GM21528 (cell line): ENCODE data around the gene ANXA4.
"Not testable (repeated sequence)": the region's sequence is repeated elsewhere in the genome, so short reads cannot be mapped to it uniquely, and the experiment has no call there.

Experiments
- ATAC-seq: cut with Tn5 transposase; IDR thresholded peaks from one replicate; pipeline ENCODE4 v1.9.1; 2021; ENCODE audit warnings: mild to moderate bottlenecking, moderate library complexity; ENCODE audit not compliant: unreplicated experiment, low FRiP score

The ANXA4 gene

DNA sequence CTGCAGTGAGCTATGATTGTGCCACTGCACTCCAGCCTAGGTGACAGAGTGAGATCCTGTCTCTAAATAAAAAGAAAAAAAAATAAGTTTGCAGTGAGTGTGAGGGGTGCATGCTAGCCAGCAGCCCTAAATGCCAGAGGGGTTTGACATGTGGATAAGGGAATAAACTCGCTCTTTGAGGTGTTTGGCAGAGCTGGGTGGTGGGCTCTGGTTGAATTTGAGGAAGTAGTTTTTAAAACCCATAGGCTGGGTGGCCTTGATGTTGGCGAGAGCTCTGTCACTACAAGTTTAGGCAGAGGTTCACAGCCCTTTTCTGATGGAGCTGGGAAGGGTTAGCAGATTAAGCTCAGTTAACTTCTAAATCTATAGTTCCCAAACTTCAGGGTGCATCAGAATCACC lies 3.1 kb downstream of the ANXA4 start:
- no peak for ATAC-seq

DNA sequence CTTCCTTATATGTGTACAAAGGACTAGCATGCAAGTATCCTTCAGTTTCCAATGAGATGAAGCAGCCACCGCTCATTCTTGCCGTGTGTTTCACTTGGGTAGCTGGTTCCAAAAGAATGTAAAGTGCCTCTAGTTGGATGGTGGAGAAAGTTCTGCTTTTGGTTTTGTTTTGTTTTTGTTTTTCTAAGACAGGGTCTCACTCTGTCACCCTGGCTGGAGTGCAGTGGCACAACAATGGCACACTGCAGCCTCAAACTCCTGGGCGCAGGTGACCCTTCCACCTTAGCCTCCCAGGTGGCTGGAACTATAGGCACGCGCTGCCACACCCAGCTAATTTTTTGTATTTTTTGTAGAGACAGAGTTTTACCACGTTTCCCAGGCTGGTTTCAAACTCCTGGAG lies 8.3 kb downstream of the ANXA4 start:
- no peak for ATAC-seq

GRCh38 chr2:69753659-69754363 lies 11.9 kb downstream of the ANXA4 start:
- ATAC-seq: no peak

- no peak for ATAC-seq
Observed at GRCh38 chr2:69754633-69755032, 12.7 kb downstream of the ANXA4 start.

DNA sequence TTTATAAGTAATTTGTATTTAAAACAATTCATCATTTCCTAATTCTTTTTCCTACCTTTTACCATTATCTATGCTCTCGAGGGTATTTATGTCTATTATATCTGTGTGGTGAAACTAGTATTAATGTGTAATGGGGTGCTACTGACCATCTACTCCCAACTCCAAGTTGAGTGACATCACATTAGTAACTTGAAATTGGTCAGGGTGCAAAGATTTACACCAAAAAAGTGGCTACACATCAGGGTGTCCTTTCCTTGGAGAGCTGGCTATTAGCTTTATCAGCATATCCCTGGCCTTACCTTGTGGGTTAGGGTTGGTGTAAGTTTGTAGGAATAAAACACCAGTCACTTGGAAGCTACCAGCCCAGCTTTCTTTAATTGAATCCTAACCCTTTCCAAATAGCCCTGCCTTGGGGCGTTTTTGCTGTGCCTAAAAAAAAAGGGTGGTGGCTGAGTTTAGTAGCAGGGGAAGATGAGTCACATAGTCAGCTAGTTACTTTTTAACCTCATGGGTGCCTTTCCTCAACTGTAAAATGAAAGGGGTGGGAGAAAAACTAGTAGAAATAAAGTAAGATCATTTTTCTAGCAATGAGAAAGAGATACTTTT lies 14.0 kb downstream of the ANXA4 start:
- ATAC-seq: no peak

DNA sequence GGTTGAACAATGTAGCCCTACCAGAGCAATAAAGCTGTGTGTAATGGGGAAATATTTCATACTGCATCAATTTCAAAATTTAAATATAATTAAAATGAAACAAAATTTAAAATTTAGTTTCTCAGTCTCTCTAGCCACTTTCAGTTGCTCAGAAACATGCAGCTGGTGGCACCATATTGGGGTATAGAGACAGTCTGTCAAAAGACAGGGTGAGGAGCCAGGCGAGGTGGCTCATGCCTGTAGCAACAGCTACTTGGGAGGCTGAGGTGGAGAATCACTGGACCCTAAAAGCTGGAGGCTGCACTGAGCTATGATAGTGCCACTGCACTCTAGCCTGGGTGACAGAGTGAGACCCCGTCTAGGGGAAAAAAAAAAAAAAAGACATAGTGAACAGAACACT lies 20.1 kb downstream of the ANXA4 start:
- ATAC-seq: no peak

- ATAC-seq: no peak
Observed at GRCh38 chr2:69762513-69763494, 20.9 kb downstream of the ANXA4 start.

DNA sequence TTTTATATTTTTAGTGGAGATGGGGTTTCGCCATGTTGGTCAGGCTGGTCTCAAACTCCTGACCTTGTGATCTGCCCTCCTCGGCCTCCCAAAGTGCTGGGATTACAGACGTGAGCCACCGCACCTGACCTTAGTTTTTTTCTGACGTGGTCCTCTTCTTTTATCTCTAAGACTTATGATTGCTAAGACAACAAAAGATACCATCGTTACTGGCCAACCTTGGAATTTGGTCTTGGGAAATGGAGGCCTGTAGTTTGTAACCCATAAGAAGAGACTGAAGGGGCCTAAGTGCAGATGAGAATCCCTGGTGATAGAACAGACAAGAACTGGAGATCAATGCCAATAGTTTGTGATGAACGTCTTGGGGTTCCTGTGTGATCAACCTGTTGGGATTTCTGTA lies 21.9 kb downstream of the ANXA4 start:
- ATAC-seq: not testable (repeated sequence)

DNA sequence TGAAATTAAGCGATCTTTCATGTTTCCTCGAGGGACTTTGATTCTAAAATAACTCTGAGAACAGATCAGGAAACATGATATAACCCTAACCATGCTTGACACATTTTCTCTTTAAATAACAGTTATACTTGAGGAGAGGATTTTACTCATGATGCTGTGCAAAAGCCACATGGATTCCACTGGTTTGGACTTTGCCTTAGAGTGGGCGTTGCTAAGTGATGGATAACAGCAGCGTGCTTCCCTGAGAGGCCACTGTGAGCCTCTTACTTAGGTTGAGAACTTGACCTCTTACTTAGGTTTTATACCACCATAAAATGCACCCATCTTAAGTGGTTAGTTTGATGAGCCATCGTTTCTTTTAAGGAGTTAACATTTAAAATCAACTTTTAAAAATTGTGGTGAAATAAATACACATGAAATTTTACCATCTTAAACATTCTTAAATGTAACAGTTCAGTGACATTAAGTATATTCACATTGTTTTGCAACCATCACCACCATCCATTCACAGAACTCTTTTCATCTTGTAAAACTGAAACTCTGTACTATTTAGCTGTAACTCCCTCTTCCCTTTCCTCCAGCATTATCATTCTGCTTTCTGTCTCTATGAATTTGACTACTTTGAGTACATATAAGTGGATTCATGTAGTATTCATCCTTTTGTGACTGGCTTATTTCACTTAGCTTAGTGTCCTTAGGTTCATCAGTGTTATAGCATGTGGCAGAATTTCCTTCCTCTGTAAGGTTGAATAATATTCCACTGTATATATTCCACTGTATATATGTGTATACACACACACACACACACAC lies 22.6 kb downstream of the ANXA4 start:
- ATAC-seq: no peak

DNA sequence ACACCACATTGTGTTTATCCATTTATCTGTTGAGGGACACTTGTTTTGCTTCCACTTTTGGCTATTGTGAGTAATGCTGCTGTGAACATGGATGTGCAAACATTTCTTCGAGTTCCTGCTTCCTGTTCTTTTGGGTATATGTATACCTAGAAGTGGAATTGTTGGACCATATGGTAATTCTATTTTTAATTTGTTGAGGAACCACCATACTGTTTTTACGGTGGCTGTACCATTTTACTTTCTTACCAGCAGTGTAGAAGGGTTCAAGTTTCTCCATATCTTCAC lies 23.1 kb downstream of the ANXA4 start:
- ATAC-seq: no peak

GRCh38 chr2:69766014-69766413 lies 24.1 kb downstream of the ANXA4 start:
- ATAC-seq: no peak

- no peak for ATAC-seq
Observed at GRCh38 chr2:69767034-69767433, 25.1 kb downstream of the ANXA4 start.

GRCh38 chr2:69768235-69768634 lies 26.3 kb downstream of the ANXA4 start:
- no peak for ATAC-seq

- ATAC-seq: no peak
Observed at GRCh38 chr2:69768789-69769188, 26.9 kb downstream of the ANXA4 start.

- no peak for ATAC-seq
Observed at GRCh38 chr2:69769272-69769671, 27.3 kb downstream of the ANXA4 start.

GRCh38 chr2:69770193-69770702 lies 28.3 kb downstream of the ANXA4 start:
- ATAC-seq: no peak

- ATAC-seq: no peak
Observed at GRCh38 chr2:69770747-69771146, 28.8 kb downstream of the ANXA4 start.

GRCh38 chr2:69771461-69771860 lies 29.5 kb downstream of the ANXA4 start:
- ATAC-seq: no peak

- no peak for ATAC-seq
Observed at GRCh38 chr2:69773206-69773605, 31.3 kb downstream of the ANXA4 start.

DNA sequence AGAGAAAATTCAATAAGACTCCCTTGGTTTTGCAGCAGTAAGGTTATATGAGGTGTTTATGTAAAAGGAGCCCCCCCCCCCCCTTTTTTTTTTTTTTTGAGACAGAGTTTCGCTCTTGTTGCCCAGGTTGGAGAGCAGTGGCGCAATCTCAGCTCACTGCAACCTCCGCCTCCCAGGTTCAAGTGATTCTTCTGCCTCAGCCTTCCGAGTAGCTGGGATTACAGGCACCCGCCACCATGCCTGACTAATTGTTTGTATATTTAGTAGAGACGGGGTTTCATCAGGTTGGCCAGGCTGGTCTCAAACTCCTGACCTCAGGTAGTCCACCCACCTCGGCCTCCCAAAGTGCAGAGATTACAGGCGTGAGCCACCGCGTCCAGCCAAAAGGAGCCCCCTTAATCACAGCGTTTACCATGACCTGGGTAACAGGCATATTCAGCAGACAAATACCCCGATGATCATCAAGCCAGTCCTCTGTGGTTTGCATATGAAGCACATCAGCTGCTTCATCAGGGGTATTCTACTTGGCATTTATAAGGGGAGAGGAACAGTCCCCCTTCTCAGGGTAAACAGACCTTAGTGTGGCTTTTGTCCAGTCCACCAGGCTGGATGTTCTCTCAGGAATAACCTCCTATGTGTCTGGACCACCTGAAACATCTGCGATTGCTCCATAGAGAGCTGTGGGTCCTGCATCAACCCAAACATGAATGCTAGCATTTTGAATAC lies 32.5 kb downstream of the ANXA4 start:
- ATAC-seq: not testable (repeated sequence)
